SK-N-SH treated with all-trans-retinoic acid at 6 μM for 48 hours (cell line): ENCODE measurements around the gene CHID1.

Experiments
- ARNTL ChIP-seq: fragments of 450-650 bp; formaldehyde crosslinking; IDR thresholded peaks from 2 replicates; pipeline ENCODE4 v1.5.0; 2020; ENCODE audit warnings: low read depth, mild to moderate bottlenecking, moderate library complexity, borderline replicate concordance
- BACH2 ChIP-seq: fragments of 250-450 bp; sonication (Bioruptor Pico); IDR thresholded peaks from 2 replicates; pipeline ENCODE4 v1.9.0; 2021; ENCODE audit warnings: mild to moderate bottlenecking, borderline replicate concordance
- CSDC2 ChIP-seq: fragments of 250-450 bp; sonication (Bioruptor Pico); IDR thresholded peaks from 2 replicates; pipeline ENCODE4 v1.5.0; 2020; ENCODE audit warnings: mild to moderate bottlenecking, moderate library complexity
- ISL1 ChIP-seq: fragments of 250-450 bp; sonication (Bioruptor Pico); IDR thresholded peaks from 2 replicates; pipeline ENCODE4 v2.1.2; 2022; ENCODE audit warnings: mild to moderate bottlenecking, moderate library complexity
- PATZ1 ChIP-seq: fragments of 250-450 bp; sonication (Bioruptor Pico); IDR thresholded peaks from 2 replicates; pipeline ENCODE4 v1.8.0; 2020; ENCODE audit warnings: mild to moderate bottlenecking, moderate library complexity, borderline replicate concordance
- PPARA ChIP-seq: fragments of 250-450 bp; sonication (Bioruptor Pico); IDR thresholded peaks from 2 replicates; pipeline ENCODE4 v1.5.0; 2020; ENCODE audit warnings: mild to moderate bottlenecking, borderline replicate concordance
- RARB ChIP-seq: fragments of 250-450 bp; sonication (Bioruptor Pico); IDR thresholded peaks from 2 replicates; pipeline ENCODE4 v1.8.0; 2021; ENCODE audit warnings: mild to moderate bottlenecking, moderate library complexity
- TCF4 ChIP-seq: fragments of 250-450 bp; sonication (Bioruptor Pico); IDR thresholded peaks from 2 replicates; pipeline ENCODE4 v1.8.0; 2021; ENCODE audit warnings: mild to moderate bottlenecking, moderate library complexity, borderline replicate concordance
- ZFP3 ChIP-seq: fragments of 250-450 bp; sonication (Bioruptor Pico); IDR thresholded peaks from 2 replicates; pipeline ENCODE4 v1.5.0; 2020; ENCODE audit warnings: mild to moderate bottlenecking, moderate library complexity
- ZNF8 ChIP-seq: fragments of 450-650 bp; formaldehyde crosslinking; IDR thresholded peaks from 2 replicates; pipeline ENCODE4 v1.5.0; 2020; ENCODE audit warnings: mild to moderate bottlenecking, moderate library complexity
- TF ChIP-seq, protein P1 (sequence below): fragments of 250-450 bp; sonication (Bioruptor Pico); IDR thresholded peaks from 2 replicates; pipeline ENCODE4 v1.5.1; 2020; ENCODE audit warnings: low read depth, mild to moderate bottlenecking, moderate library complexity
- TF ChIP-seq, protein P2 (sequence below): fragments of 250-450 bp; sonication (Bioruptor Pico); IDR thresholded peaks from 2 replicates; pipeline ENCODE4 v1.8.0; 2021; ENCODE audit warnings: low read depth, mild to moderate bottlenecking, moderate library complexity, borderline replicate concordance

GRCh38 chr11:870127-870413 is 40.5 kb downstream of the CHID1 start:
- TF ChIP-seq BACH2 (CRISPR knock-in tag) (no peak), TCF4 (CRISPR knock-in tag) (no peak), PATZ1 (CRISPR knock-in tag) (no peak), ARNTL (CRISPR knock-in tag) (no peak), RARB (CRISPR knock-in tag) (no peak), ISL1 (CRISPR knock-in tag) (no peak), PPARA (no peak), ZFP3 (CRISPR knock-in tag) (no peak), CSDC2 (CRISPR knock-in tag) (no peak), ZNF8 (CRISPR knock-in tag) (no peak)
- TF ChIP-seq, protein P1, sequence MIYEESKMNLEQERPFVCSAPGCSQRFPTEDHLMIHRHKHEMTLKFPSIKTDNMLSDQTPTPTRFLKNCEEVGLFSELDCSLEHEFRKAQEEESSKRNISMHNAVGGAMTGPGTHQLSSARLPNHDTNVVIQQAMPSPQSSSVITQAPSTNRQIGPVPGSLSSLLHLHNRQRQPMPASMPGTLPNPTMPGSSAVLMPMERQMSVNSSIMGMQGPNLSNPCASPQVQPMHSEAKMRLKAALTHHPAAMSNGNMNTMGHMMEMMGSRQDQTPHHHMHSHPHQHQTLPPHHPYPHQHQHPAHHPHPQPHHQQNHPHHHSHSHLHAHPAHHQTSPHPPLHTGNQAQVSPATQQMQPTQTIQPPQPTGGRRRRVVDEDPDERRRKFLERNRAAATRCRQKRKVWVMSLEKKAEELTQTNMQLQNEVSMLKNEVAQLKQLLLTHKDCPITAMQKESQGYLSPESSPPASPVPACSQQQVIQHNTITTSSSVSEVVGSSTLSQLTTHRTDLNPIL: no peak
- TF ChIP-seq, protein P2, sequence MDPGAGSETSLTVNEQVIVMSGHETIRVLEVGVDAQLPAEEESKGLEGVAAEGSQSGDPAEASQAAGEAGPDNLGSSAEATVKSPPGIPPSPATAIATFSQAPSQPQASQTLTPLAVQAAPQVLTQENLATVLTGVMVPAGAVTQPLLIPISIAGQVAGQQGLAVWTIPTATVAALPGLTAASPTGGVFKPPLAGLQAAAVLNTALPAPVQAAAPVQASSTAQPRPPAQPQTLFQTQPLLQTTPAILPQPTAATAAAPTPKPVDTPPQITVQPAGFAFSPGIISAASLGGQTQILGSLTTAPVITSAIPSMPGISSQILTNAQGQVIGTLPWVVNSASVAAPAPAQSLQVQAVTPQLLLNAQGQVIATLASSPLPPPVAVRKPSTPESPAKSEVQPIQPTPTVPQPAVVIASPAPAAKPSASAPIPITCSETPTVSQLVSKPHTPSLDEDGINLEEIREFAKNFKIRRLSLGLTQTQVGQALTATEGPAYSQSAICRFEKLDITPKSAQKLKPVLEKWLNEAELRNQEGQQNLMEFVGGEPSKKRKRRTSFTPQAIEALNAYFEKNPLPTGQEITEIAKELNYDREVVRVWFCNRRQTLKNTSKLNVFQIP (CRISPR knock-in tag): no peak
